Measurements from ENCODE around the gene ZNF827.
A peak's percentile ranks its signal among the peaks of the same experiment; 100 is the strongest.

The ZNF827 gene

GRCh38 chr4:145898926-145899531 is 39.6 kb downstream of the ZNF827 start:
- no peak overlapping the region for H3K27ac ChIP-seq
- H3K4me3 ChIP-seq = no peak overlapping the region

DNA sequence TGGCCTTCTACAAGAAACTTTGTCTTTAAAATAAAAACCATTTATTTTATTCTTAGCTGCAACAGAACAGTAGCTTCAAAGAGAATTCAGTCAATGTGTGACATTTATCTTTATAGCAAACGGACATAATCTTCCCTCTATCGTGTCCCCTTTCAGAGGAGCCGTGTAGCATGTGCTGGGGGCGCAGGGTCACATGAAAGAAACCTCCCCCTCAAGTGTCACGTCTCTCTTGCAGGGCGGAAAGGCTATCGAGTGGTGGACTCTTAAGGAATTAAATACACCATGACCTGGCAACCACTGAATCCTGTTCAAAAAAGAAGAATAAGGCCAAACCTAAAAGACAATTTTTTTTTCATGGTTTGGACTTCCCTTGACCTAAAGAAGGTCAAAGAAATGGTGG is 40.2 kb downstream of the ZNF827 start:
- Histone ChIP-seq H3K27ac (no peak overlapping the region), H3K4me3 (no peak overlapping the region)

DNA sequence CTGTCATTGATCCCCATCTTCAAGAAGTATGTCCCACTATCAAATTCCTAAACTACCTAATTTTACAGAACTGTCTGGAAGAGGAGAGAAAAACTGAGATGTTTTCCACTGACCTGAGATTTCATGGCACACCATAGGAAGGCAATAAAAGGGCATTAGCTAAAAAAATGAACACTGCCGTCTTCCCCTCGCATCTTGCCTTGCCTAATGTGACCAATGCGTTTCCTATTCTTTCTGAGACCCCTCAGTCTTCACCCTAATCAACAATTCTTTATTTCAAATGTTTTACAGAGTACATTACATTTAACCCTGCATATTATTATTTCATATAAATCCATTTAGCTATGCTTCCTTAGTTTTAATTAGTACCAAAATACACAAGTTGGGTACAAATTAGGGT is 43.6 kb downstream of the ZNF827 start:
- no peak overlapping the region for H3K27ac ChIP-seq
- no peak overlapping the region for H3K4me3 ChIP-seq

GRCh38 chr4:145891958-145892357 is 46.7 kb downstream of the ZNF827 start:
- Histone ChIP-seq H3K4me3 (no peak overlapping the region), H3K27ac (no peak overlapping the region)

- no peak overlapping the region for H3K27ac ChIP-seq
- H3K4me3 ChIP-seq = no peak overlapping the region
Measured at GRCh38 chr4:145890689-145891088, 47.9 kb downstream of the ZNF827 start.

- Histone ChIP-seq H3K27ac (no peak overlapping the region), H3K4me3 (no peak overlapping the region)
Measured at GRCh38 chr4:145888393-145888792, 50.2 kb downstream of the ZNF827 start.

DNA sequence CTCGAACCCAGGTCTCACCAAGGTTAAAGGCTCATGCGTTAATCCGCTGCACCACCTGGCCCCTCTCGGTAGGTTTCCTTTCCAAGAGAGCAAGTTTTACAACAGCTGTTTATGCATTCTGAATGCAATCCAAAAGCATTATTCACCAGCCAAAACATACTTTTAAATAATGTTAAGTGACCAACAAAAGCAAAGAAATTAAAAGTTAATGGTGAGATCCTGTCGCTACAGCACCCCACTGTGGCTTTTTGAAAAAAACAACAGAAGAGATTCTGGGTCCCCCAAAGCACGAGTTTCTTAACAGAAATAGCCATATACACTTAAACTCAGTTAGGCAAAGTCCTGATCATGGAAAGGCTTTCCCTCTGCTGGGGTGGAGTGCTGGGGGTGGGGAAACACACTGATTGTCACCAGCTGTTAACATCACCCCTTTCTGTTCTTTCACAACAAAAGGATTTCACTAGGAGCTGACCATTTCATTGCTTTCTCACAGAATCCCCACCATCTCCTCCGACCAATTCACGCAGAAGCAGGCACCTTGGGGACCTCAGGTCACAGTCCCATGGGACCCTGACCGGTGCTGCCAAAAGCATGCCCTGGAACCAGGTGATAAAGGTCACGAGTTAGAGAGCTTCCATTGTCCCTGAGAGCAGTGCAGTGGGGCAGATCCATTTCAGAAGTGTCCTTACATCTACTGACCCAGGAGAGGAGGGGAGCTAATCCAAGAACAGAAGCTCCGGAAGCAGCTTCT is 51.2 kb downstream of the ZNF827 start:
- H3K4me3 ChIP-seq = no peak overlapping the region
- H3K27ac ChIP-seq = peak overlapping the region in 6 of 21 experiments; percentile 12 to 47 (median 24)

- Histone ChIP-seq H3K27ac (peak overlapping the region in 1 of 21 experiments; percentile 47), H3K4me3 (no peak overlapping the region)
Measured at GRCh38 chr4:145886871-145887240, 51.8 kb downstream of the ZNF827 start.

- no peak overlapping the region for H3K4me3 ChIP-seq
- H3K27ac ChIP-seq = no peak overlapping the region
Measured at GRCh38 chr4:145885666-145886065, 53.0 kb downstream of the ZNF827 start.

DNA sequence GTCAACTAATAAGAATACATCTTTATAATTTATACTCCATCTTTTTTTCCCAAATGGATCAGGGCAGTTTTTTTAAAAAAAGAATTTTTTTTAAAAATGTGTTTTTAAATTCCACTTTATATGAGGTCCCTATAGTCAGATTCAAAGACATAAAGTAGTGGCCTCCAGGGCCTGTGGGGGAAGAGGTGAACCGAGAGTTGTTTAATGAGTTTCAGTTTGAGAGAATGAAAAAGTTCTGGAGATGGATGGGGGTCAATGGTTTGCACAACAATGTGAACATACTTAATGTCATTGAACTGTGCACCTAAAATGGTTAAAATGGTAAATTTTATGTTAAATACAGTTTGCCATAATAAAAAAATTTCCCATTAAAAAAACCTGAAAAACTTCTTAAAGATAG is 53.8 kb downstream of the ZNF827 start:
- H3K27ac ChIP-seq = no peak overlapping the region
- no peak overlapping the region for H3K4me3 ChIP-seq

- no peak overlapping the region for H3K27ac ChIP-seq
- no peak overlapping the region for H3K4me3 ChIP-seq
Measured at GRCh38 chr4:145883101-145883694, 55.4 kb downstream of the ZNF827 start.

DNA sequence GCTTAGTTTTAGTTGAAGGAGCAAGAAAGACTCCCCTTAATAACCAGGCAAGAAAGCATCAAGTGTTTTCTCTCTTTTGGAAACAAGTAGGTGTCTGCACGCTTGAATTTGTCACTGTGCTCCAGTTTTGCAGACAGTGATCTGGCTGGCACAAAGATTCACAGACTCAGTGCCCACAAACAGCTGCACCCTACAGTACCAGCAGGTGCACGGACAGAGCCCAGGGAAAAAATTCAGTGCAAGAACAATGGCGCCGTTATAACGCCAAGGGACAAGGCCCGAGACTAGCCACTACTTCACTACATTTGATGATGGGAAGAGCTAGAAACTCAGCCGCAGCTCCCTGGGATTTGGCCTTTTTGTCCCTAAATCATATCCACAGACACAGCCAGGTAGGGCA is 56.0 kb downstream of the ZNF827 start:
- no peak overlapping the region for H3K4me3 ChIP-seq
- H3K27ac ChIP-seq = peak overlapping the region in 2 of 21 experiments; percentile 45 to 57

DNA sequence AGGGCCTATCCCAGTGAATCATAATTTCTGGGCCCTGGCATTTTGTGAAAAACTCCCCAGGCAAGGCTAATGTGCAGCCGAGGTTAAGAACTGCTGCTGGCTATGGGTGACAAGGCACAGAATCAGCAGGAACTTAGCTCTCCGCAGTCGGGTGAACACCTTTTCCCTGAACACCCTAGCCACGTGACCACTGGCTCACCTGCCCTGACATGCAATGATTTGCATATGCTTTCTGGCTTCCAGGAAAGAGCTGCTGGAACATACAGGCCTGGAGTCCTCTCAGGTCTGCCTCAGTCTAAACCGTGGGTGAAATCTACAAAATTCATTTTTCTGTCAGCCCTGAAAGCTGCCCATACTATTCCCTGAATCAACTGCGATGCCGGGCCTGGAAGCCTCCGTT is 56.6 kb downstream of the ZNF827 start:
- Histone ChIP-seq H3K4me3 (no peak overlapping the region), H3K27ac (peak overlapping the region in 6 of 21 experiments; percentile 7 to 57 (median 46))

GRCh38 chr4:145881576-145881975 is 57.0 kb downstream of the ZNF827 start:
- H3K4me3 ChIP-seq = no peak overlapping the region
- peak overlapping the region in 7 of 21 experiments; percentile 7 to 57 (median 41) for H3K27ac ChIP-seq

GRCh38 chr4:145880355-145880960 is 58.2 kb downstream of the ZNF827 start:
- Histone ChIP-seq H3K4me3 (no peak overlapping the region), H3K27ac (peak overlapping the region in 2 of 21 experiments; percentile 11 to 31)

DNA sequence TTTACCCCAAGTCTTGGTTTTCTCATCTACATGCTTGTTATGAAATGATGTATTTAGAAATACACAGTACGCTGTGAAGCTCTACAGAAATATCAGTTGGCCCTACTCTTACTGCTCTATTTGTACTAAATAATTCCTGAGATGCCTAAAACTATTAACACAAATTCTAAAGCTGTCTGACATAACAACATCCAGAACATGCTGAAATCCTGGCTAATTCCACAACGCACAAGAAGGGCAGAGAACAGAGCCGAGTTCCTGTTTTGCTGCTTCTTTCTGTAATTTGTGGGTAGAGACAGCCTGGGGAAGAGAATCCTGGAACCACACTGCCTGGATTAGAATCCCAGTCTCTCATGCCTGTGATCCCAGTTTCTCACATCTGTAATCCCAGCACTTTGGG is 59.0 kb downstream of the ZNF827 start:
- H3K27ac ChIP-seq = peak overlapping the region in 2 of 21 experiments; percentile 4 to 31
- H3K4me3 ChIP-seq = no peak overlapping the region

DNA sequence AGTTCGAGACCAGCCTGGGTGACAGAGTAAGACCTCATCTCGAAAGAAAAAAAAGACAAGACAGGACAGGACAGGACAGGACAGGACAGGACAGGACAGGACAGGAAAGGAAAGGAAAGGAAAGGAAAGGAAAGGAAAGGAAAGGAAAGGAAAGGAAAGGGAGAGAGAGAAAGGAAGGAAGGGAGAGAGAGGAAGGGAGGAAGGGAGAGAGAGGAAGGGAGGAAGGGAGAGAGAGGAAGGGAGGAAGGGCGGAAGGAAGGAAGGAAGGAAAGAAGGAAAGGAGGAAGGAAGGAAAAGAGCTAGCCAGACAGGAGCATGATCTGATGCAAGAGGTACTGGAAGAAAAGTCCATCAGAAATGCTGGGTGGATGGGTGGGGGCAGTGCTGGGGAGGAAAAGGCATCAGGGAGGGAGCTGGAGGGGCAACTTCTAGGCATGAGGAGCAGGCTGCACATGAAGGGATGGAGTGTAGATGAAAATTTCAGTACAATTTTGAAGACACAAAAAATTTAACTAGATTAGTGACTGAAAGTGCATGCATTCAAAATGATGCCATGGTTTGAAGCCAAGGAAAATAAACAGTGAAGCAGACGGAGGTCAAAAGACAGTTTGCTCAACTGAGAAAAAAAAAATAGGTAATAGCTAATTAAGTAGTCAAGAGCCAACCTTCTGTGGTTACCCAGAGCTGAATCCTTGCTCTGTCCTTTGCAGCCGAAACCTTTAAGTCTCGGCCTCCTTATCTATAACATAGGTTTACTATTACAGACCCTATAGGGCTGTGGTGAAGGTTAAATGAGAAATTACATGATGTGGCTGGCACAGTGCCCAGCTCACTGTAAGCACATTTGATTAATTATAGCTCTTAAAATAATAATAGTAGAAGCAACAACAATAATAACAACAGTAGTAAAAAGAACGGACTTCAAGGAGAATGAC is 59.9 kb downstream of the ZNF827 start:
- H3K4me3 ChIP-seq = no peak overlapping the region
- H3K27ac ChIP-seq = peak overlapping the region in 1 of 21 experiments; percentile 31

DNA sequence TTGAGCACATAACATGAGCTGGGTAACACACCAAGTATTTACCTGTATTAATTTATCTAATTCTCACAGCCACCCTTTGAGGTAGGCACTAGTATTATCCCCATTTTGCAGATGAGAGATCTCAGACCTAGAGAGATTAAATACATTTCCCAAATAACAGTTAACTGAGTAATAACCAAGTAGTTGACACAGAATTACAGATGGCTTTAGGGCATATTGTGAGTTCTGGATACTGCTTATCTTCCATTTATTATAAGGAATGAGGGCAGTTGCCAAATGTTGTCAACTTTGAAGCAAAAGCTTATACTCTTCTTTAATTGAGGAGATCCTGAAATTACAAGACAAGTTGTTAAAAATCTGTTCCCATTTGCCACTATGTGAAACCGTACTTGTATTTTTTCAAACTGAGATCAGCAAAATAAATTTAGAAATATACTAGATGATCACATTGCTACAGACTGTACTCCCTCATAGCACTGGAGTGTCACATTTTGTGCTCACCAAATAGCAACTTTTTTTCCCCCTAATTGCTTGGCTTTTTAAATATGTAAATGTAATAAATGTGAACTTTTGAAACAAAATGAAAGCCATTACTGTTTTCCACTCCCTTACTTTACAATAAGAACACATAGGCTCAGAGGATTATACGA is 62.0 kb downstream of the ZNF827 start:
- no peak overlapping the region for H3K4me3 ChIP-seq
- no peak overlapping the region for H3K27ac ChIP-seq

DNA sequence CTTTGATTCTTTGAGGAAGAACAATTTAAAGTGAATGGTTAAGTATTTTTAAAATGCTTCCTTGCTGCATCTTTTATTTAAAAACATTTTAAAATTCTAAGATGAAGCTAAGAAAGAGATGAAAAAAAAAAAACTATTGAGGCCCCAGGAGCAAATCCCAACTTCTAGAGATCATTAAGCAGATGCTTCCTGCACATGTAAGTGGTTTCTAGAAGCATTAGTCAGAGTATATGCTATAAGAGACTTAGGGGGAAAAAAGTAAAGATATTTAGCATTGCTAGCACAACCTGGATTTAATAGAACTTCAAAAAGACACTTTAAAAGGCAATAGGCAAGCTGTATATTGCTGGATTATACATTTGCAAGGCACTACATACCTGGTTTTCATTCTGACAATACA is 64.7 kb downstream of the ZNF827 start:
- H3K4me3 ChIP-seq = no peak overlapping the region
- H3K27ac ChIP-seq = no peak overlapping the region
